ENCODE results near the gene ST8SIA6.

DNA sequence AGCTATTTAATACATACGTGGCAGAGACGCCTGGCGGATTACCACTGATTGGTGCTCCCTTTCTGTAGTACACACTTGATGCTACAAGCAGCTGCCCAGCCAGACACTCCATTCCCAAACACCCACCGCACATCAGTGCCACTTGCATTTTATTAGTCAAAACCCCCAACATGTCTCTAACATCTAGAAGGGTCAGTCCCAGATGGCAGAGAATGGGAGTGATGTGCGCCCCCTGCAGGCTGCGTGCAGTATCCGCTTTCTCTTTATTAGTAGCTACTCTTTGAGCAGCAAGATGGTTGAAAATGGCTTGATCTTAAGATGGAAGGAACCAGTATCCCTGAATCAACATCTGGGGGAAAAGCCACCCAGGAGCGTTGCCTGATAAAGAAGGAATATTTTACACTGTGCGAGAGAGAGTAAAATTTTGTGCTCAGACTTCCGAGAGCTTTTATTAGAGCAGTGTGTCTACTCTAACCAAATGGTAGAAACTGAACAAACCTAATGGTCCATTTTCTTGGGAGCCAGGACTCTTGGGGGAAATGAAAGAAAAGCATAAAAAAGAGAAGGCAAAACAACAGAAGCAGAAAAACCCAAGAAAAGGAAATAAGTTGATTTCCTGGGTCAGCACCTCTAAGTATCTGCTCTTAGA, 78.3 kb downstream of the ST8SIA6 start:
- TF ChIP-seq, protein P1, sequence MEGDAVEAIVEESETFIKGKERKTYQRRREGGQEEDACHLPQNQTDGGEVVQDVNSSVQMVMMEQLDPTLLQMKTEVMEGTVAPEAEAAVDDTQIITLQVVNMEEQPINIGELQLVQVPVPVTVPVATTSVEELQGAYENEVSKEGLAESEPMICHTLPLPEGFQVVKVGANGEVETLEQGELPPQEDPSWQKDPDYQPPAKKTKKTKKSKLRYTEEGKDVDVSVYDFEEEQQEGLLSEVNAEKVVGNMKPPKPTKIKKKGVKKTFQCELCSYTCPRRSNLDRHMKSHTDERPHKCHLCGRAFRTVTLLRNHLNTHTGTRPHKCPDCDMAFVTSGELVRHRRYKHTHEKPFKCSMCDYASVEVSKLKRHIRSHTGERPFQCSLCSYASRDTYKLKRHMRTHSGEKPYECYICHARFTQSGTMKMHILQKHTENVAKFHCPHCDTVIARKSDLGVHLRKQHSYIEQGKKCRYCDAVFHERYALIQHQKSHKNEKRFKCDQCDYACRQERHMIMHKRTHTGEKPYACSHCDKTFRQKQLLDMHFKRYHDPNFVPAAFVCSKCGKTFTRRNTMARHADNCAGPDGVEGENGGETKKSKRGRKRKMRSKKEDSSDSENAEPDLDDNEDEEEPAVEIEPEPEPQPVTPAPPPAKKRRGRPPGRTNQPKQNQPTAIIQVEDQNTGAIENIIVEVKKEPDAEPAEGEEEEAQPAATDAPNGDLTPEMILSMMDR (IDR thresholded peaks at IDR 0.05; ENCODE audit: low read depth, low read length): peak; percentile 66
- no peak for TF ChIP-seq EZH2phosphoT487 (IDR thresholded peaks at IDR 0.05; ENCODE audit: low read depth)
